WERI-Rb-1 (cell line): ENCODE data around the gene NUDT22.

Experiments used
- DNase-seq: peaks from one replicate; pipeline ENCODE4 v3.0.0-alpha.2; 2020
- H3K27ac ChIP-seq: fragments of 250-450 bp; sonication (Bioruptor Pico); 2 replicates; pipeline ENCODE4 v1.5.1; 2020; ENCODE audit warnings: mild to moderate bottlenecking, moderate library complexity
- H3K27me3 ChIP-seq: fragments of 250-450 bp; sonication (Bioruptor Pico); 2 replicates; pipeline ENCODE4 v1.5.1; 2021; ENCODE audit warnings: mild to moderate bottlenecking, low read depth, moderate library complexity; ENCODE audit not compliant: insufficient read depth, severe bottlenecking
- H3K36me3 ChIP-seq: fragments of 250-450 bp; sonication (Bioruptor Pico); 2 replicates; pipeline ENCODE4 v1.5.1; 2020; ENCODE audit warnings: mild to moderate bottlenecking, moderate library complexity
- H3K4me3 ChIP-seq: 2 replicates; pipeline ENCODE4 v1.5.1; 2011; ENCODE audit warnings: low read depth, mild to moderate bottlenecking, control low read depth, low read length
- H3K9me3 ChIP-seq: fragments of 250-450 bp; sonication (Bioruptor Pico); 2 replicates; pipeline ENCODE4 v1.5.1; 2021; ENCODE audit warnings: mild to moderate bottlenecking, moderate library complexity; ENCODE audit not compliant: severe bottlenecking
- TF ChIP-seq, protein P1 (sequence below): IDR thresholded peaks from 2 replicates; pipeline ENCODE4 v1.5.1; 2011; ENCODE audit warnings: low read depth, mild to moderate bottlenecking, control low read depth, inconsistent platforms, low read length

Gene NUDT22

DNA sequence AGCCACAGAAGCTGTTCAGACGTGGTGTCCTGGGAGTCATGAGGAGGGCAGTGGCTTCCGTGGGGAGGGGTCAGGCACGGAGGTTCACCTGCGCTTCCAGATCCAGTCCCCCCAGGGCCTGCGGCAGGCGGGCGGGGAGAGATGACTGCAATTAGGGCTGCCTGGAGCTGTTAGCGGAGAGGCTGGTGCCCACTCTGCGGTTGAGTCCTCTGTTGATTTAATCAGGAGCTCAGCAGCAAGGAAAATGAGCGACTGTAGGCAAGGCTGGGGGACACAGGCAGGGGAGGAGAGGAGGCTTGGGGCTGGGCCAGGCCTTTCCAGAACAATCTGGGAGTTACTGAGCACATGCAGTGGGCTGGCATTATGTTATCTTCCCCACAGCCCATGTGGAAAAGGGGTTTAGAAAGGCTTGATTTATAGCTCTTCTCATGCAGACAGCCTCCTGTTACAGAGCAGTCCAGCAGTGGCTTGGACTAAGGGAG is 38.3 kb downstream of the NUDT22 start:
- TF ChIP-seq, protein P1, sequence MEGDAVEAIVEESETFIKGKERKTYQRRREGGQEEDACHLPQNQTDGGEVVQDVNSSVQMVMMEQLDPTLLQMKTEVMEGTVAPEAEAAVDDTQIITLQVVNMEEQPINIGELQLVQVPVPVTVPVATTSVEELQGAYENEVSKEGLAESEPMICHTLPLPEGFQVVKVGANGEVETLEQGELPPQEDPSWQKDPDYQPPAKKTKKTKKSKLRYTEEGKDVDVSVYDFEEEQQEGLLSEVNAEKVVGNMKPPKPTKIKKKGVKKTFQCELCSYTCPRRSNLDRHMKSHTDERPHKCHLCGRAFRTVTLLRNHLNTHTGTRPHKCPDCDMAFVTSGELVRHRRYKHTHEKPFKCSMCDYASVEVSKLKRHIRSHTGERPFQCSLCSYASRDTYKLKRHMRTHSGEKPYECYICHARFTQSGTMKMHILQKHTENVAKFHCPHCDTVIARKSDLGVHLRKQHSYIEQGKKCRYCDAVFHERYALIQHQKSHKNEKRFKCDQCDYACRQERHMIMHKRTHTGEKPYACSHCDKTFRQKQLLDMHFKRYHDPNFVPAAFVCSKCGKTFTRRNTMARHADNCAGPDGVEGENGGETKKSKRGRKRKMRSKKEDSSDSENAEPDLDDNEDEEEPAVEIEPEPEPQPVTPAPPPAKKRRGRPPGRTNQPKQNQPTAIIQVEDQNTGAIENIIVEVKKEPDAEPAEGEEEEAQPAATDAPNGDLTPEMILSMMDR: no peak

DNA sequence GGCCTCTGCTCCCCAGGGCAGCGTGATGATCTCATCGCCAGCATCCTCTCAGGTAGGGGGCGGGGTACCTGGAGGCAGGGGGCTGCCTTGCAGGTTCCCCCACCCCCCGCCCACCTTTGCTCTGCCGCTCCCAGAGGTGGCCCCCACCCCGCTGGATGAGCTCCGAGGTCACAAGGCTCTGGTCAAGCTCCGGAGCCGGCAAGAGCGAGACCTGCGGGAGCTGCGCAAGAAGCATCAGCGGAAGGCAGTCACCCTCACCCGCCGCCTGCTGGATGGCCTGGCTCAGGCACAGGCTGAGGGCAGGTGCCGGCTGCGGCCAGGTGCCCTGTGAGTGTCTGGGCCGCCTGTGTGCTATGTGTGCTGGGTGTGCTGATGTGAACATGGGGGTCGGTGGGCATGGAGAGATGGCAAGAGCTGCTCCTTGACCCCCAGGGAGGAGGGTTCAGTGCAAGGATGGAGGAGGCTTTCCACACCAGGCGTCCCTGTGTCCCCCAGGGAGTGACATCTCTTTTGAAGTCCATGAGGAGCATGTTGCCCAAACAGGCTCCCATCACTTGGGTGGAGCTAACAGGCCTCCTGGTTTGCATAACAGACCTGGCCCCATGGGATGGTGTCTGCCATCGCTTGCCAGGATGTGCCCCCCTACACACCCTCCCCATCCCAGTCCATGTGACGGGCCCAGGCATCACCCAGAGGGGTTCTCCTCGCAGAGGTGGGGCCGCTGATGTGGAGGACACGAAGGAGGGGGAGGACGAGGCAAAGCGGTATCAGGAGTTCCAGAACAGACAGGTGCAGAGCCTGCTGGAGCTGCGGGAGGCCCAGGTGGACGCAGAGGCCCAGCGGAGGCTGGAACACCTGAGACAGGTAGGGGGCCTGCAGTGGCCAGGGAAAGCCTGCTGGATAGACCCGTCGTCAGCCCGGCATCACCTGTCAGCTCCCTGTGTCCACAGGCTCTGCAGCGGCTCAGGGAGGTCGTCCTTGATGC is 39.4 kb downstream of the NUDT22 start:
- Histone ChIP-seq H3K27ac (no peak overlapping the region), H3K9me3 (no peaks in the 10 kb centered on the region), H3K27me3 (no peaks in the 10 kb centered on the region), H3K4me3 (no peak overlapping the region), H3K36me3 (peaks cover 57% of the 10 kb centered on the region)
- TF ChIP-seq, protein P1: no peak
- DNase-seq: no peak

More for the DNA sequence above, 38.3 kb downstream of the NUDT22 start:
- H3K27me3 ChIP-seq: no peaks in the 10 kb centered on the region
- H3K4me3 ChIP-seq: no peak overlapping the region
- DNase-seq: no peak
- H3K36me3 ChIP-seq: peaks cover 66% of the 10 kb centered on the region
- H3K27ac ChIP-seq: no peak overlapping the region; the same call in 1 of the 2 replicates
- H3K9me3 ChIP-seq: no peaks in the 10 kb centered on the region

DNA sequence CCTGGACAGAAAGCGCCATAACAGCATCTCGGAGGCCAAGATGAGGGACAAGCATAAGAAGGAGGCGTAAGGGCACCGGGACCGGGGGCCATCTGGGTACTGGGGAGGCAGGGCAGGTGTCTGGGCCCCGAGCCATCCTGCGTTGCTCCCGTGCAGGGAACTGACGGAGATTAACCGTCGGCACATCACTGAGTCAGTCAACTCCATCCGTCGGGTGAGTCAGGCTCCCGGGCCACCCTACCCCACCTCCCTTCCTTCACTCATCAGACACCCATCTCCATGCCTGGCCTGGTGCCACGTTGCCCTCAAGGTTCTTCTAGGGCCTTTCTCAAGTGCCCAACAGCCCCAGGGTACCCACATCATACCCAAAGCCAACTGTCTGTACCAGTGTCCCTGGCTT is 40.3 kb downstream of the NUDT22 start:
- no peak for DNase-seq
- H3K36me3 ChIP-seq: peaks cover 52% of the 10 kb centered on the region
- TF ChIP-seq, protein P1: no peak

DNA sequence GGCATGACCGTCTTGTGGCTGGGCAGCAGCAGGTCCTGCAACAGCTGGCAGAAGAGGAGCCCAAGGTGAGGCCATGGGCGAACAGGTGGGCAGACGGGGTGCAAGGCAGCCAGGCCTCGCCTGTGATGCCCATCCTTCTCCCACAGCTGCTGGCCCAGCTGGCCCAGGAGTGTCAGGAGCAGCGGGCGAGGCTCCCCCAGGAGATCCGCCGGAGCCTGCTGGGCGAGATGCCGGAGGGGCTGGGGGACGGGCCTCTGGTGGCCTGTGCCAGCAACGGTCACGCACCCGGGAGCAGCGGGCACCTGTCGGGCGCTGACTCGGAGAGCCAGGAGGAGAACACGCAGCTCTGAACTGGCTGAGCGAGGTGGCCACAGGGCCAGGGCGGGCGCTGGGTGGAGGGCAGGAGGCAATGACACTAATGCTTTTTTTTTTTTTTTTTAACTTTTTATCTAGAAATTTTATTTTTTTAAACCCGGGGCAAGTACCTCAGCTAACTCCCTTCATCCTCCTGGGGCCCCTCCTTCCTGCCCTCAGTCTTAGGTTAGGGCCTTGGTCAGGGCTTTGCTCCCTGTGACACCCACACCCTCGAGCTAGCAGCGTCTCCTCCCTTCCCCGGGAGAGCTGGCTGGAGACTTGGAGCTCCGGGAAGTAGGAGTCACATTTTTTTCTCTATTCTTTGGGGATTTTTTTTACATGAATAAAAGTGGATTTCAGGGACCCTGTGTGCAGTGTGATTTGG is 41.3 kb downstream of the NUDT22 start:
- Histone ChIP-seq H3K27me3 (no peaks in the 10 kb centered on the region), H3K9me3 (no peaks in the 10 kb centered on the region), H3K4me3 (no peak overlapping the region), H3K27ac (peak overlapping the region; percentile 72; the same call in 1 of the 2 replicates), H3K36me3 (peaks cover 44% of the 10 kb centered on the region)
- TF ChIP-seq, protein P1: no peak
- DNase-seq: no peak

More for the DNA sequence above, 40.3 kb downstream of the NUDT22 start:
- Histone ChIP-seq H3K9me3 (no peaks in the 10 kb centered on the region), H3K27ac (no peak overlapping the region), H3K4me3 (no peak overlapping the region), H3K27me3 (no peaks in the 10 kb centered on the region)

DNA sequence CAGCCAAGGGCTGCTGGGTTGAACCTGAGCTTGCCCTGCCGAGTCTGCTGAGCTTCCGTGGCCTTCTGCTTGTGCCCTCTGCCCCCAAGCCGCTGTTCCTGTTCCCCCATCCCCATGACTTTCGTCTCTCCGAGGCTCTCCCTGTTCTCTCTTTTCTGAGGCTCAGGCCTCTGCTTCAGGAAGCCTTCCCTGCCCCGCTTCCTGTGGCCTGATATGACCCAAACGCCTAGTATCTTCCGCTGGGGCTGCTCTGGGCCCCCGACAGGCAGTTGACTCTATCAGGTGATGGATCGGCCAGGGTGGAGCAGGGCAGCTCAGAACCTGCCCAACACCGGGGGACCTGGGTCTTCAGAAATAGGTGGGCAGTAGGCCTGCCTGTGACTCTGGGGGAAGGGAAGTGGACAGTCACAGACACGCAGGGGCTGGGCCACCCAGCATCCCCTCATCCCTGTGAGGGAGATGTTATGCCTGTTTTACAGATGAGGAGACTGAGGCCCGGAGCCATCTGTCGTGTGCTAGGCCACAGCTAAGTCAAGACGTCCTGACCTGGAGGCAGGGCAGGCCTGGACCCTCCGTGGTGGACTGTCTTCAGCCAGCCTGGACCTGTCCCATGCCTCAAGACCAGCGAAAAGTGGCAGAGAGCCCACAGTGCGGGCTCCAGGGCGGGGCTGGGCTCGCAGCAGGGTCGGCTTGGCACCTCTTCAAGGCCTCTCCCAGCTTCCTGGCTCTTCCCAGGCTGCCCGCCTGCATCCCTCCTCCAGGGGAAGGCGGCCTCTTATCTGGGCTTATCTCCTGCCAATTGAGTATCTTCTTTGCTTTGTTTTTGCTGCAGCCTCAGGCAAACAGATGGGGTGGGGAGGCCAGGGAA is 42.2 kb downstream of the NUDT22 start:
- no peaks in the 10 kb centered on the region for H3K27me3 ChIP-seq
- TF ChIP-seq, protein P1: no peak
- DNase-seq: peak; percentile 62
- H3K27ac ChIP-seq: peak overlapping the region; percentile 72
- no peaks in the 10 kb centered on the region for H3K9me3 ChIP-seq
- peaks cover 39% of the 10 kb centered on the region for H3K36me3 ChIP-seq
- H3K4me3 ChIP-seq: peak overlapping the region; percentile 82
